ENCODE results near the gene SRMS.

SRMS gene

DNA sequence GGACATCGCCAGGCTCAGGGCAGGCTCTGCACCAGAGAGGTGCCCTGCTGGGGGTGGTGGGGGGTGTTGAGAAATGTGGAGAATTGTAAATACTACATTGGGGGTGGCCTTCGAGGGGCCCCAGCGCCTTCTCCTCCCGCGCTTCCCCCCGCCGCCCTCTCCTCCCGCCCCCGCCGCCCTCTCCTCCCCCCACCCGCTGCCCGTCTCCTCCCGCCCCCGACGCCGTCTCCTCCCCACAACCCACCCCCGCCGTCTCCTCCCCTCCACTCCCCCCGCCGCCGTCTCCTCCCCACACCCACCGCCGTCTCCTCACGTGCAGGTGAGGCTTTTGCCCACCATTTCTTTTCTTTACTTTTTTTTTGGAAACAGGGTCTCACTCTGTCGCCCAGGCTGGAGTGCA lies 1.5 kb upstream of the SRMS start:
- no peak overlapping the region for H2AFZ ChIP-seq (ENCODE audit: low read length)
- H3F3A ChIP-seq (ENCODE audit: low read depth): no peaks in the 10 kb centered on the region
- no peak overlapping the region for H3K9ac ChIP-seq (ENCODE audit: low read depth, low read length, poor library complexity, severe bottlenecking)
- no peaks in the 10 kb centered on the region for H3K36me3 ChIP-seq (ENCODE audit: insufficient read depth, low read length)
- H3K4me1 ChIP-seq (ENCODE audit: insufficient read depth, low read length, poor library complexity, severe bottlenecking): peaks cover 26% of the 10 kb centered on the region
- H3K9me2 ChIP-seq (replicated peaks; ENCODE audit: low read depth, low read length): no peaks in the 10 kb centered on the region
- no peak overlapping the region for H3K4me2 ChIP-seq (ENCODE audit: low read depth, low read length, poor library complexity, severe bottlenecking)
- H3K4me3 ChIP-seq (ENCODE audit: low read length, poor library complexity, severe bottlenecking): no peak overlapping the region
- no peaks in the 10 kb centered on the region for H3K79me2 ChIP-seq (ENCODE audit: insufficient read depth, low read length)
- no peaks in the 10 kb centered on the region for H3K9me3 ChIP-seq (ENCODE audit: insufficient read depth, low read depth, low read length)
- TF ChIP-seq, protein P1, sequence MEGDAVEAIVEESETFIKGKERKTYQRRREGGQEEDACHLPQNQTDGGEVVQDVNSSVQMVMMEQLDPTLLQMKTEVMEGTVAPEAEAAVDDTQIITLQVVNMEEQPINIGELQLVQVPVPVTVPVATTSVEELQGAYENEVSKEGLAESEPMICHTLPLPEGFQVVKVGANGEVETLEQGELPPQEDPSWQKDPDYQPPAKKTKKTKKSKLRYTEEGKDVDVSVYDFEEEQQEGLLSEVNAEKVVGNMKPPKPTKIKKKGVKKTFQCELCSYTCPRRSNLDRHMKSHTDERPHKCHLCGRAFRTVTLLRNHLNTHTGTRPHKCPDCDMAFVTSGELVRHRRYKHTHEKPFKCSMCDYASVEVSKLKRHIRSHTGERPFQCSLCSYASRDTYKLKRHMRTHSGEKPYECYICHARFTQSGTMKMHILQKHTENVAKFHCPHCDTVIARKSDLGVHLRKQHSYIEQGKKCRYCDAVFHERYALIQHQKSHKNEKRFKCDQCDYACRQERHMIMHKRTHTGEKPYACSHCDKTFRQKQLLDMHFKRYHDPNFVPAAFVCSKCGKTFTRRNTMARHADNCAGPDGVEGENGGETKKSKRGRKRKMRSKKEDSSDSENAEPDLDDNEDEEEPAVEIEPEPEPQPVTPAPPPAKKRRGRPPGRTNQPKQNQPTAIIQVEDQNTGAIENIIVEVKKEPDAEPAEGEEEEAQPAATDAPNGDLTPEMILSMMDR (conservative IDR thresholded peaks at IDR 0.05; ENCODE audit: low read length): no peak
- no peak for TF ChIP-seq EZH2phosphoT487 (IDR thresholded peaks at IDR 0.05; ENCODE audit: borderline replicate concordance)
- no peaks in the 10 kb centered on the region for H4K20me1 ChIP-seq (ENCODE audit: insufficient read depth, low read length, poor library complexity, severe bottlenecking)
- H3K27me3 ChIP-seq (ENCODE audit: insufficient read depth, low read length, poor library complexity, severe bottlenecking): no peaks in the 10 kb centered on the region

DNA sequence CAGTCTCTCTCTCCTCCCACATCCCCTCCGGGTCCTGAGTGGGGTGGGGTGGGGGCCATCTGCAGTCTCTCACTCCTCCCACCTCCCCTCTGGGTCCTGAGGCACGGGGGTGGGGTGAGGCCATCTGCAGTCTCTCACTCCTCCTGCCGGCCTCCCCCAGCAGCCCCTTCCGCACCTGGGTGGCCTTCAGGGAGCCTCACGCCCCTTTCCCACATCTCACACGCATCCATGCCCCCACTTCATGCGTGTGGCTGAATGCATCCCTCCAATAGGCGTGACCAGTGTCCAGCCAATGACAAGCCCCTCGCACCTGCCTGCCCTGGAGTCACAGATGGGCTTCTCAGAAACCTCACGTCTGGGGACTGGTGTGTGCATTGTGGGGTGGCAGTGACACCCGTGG lies 993 bp upstream of the SRMS start:
- Histone ChIP-seq H3K36me3 (ENCODE audit: insufficient read depth, low read length) (no peaks in the 10 kb centered on the region), H3K4me2 (ENCODE audit: low read depth, low read length, poor library complexity, severe bottlenecking) (no peak overlapping the region), H3K9me3 (ENCODE audit: insufficient read depth, low read depth, low read length) (no peaks in the 10 kb centered on the region), H2AFZ (ENCODE audit: low read length) (no peak overlapping the region), H3F3A (ENCODE audit: low read depth) (no peaks in the 10 kb centered on the region), H3K79me2 (ENCODE audit: insufficient read depth, low read length) (no peaks in the 10 kb centered on the region), H3K9ac (ENCODE audit: low read depth, low read length, poor library complexity, severe bottlenecking) (no peak overlapping the region), H3K27me3 (ENCODE audit: insufficient read depth, low read length, poor library complexity, severe bottlenecking) (no peaks in the 10 kb centered on the region), H3K4me1 (ENCODE audit: insufficient read depth, low read length, poor library complexity, severe bottlenecking) (peaks cover 22% of the 10 kb centered on the region), H4K20me1 (ENCODE audit: insufficient read depth, low read length, poor library complexity, severe bottlenecking) (no peaks in the 10 kb centered on the region), H3K4me3 (ENCODE audit: low read length, poor library complexity, severe bottlenecking) (no peak overlapping the region), H3K9me2 (replicated peaks; ENCODE audit: low read depth, low read length) (no peaks in the 10 kb centered on the region)
- no peak for TF ChIP-seq EZH2phosphoT487 (IDR thresholded peaks at IDR 0.05; ENCODE audit: borderline replicate concordance)
- TF ChIP-seq, protein P1 (conservative IDR thresholded peaks at IDR 0.05; ENCODE audit: low read length): no peak

DNA sequence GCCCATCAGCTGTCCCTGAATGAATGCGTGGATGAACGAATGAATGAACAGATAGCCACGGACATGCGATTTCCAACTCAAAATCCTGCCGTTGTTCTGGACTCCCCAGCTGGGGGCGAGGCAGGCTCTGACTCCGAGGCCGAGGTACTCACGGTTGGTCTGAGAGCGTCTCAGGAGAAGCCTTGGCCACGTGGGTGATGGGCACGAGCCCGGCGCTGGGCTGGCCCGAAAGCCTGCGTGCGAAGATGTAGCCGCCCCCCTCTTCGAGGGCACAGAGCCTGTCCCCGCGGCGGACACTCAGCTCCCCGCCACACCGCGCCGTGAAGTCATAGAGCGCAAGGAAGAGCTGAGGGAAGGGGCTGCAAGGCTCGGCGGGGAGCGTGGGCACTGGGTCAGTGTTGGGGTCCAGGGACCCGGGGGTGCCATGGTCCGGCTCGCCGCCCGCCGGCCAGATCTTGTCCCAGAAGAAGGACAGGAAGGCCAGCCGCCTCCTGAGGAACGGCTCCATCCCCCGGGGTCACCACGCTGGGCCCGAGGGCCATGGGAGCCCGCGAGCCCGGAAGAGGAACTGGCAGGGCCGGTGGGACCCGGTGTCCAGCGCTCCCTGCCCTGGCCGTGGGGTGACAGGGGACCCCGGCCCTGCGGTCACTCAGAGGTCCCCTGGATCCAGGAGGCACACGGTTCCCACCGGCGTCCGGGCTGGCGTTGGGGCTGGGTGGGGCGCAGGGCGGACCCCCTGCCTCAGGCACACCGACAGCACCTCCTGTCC lies 409 bp downstream of the SRMS start:
- H3K4me1 ChIP-seq (ENCODE audit: insufficient read depth, low read length, poor library complexity, severe bottlenecking): peaks cover 8% of the 10 kb centered on the region
- TF ChIP-seq, protein P1 (conservative IDR thresholded peaks at IDR 0.05; ENCODE audit: low read length): no peak
- H3K27me3 ChIP-seq (ENCODE audit: insufficient read depth, low read length, poor library complexity, severe bottlenecking): no peaks in the 10 kb centered on the region

More for the DNA sequence above, 409 bp downstream of the SRMS start:
- no peaks in the 10 kb centered on the region for H3K79me2 ChIP-seq (ENCODE audit: insufficient read depth, low read length)
- no peaks in the 10 kb centered on the region for H3K9me3 ChIP-seq (ENCODE audit: insufficient read depth, low read depth, low read length)
- H4K20me1 ChIP-seq (ENCODE audit: insufficient read depth, low read length, poor library complexity, severe bottlenecking): no peaks in the 10 kb centered on the region
- H3K9ac ChIP-seq (ENCODE audit: low read depth, low read length, poor library complexity, severe bottlenecking): no peak overlapping the region
- H3K4me2 ChIP-seq (ENCODE audit: low read depth, low read length, poor library complexity, severe bottlenecking): no peak overlapping the region
- no peaks in the 10 kb centered on the region for H3F3A ChIP-seq (ENCODE audit: low read depth)
- H3K9me2 ChIP-seq (replicated peaks; ENCODE audit: low read depth, low read length): no peaks in the 10 kb centered on the region
- no peak overlapping the region for H2AFZ ChIP-seq (ENCODE audit: low read length)
- H3K36me3 ChIP-seq (ENCODE audit: insufficient read depth, low read length): no peaks in the 10 kb centered on the region
- no peak overlapping the region for H3K4me3 ChIP-seq (ENCODE audit: low read length, poor library complexity, severe bottlenecking)

All from Loucy (cell line).